OCI-LY7 (cell line): ENCODE data around the gene PAX2. TPM values are rescaled to one million over a fixed set of nuclear protein-coding genes. Genes with fewer than 3 reads are reported as not detected.

ENCODE experiments used
- BruUV-seq: library from RNA; stranded (reverse); fragments of 400-500 nt; replicated peaks from 2 replicates; lab custom pipeline; 2021; lab: Mats Ljungman, UMichigan
- CTCF ChIA-PET: fragments of 300-600 bp; sonication (Branson Sonifier 250); formaldehyde crosslinking; loops from one replicate; lab custom pipeline; 2022; ENCODE audit warnings: antibody characterized with exemption; ENCODE audit not compliant: unreplicated experiment; lab: Charles Lee
- POLR2A ChIA-PET: fragments of 300-600 bp; sonication (Branson Sonifier 250); formaldehyde crosslinking; loops from one replicate; lab custom pipeline; 2022; ENCODE audit warnings: antibody characterized with exemption; lab: Charles Lee
- DNase-seq: peaks from one replicate; pipeline ENCODE4 v3.0.0-alpha.2; 2015; ENCODE audit warnings: low spot score
- H2AFZ ChIP-seq: fragments of 200-600 bp; sonication (generic), shearing (Covaris generic); 2 replicates; pipeline ENCODE4 v1.6.1; 2014; ENCODE audit warnings: mild to moderate bottlenecking, antibody characterized with exemption, low read length, moderate library complexity
- H3K27ac ChIP-seq: fragments of 200-600 bp; sonication (generic); 2 replicates; pipeline ENCODE4 v1.5.1; 2014; ENCODE audit warnings: mixed run types, low read depth, mild to moderate bottlenecking, moderate library complexity, low read length, inconsistent platforms; ENCODE audit not compliant: poor library complexity, severe bottlenecking
- H3K36me3 ChIP-seq: fragments of 200-600 bp; sonication (generic); 2 replicates; pipeline ENCODE4 v1.6.1; 2014; ENCODE audit warnings: mild to moderate bottlenecking, antibody characterized with exemption, low read length, moderate library complexity, mixed read lengths; ENCODE audit not compliant: insufficient read depth
- H3K4me1 ChIP-seq: fragments of 200-600 bp; sonication (generic); 2 replicates; pipeline ENCODE4 v1.5.1; 2014; ENCODE audit warnings: mild to moderate bottlenecking, low read length; ENCODE audit not compliant: insufficient read depth, poor library complexity, severe bottlenecking
- H3K4me2 ChIP-seq: fragments of 200-600 bp; sonication (generic); 2 replicates; pipeline ENCODE4 v1.6.1; 2014; ENCODE audit warnings: mild to moderate bottlenecking, low read length
- H3K4me3 ChIP-seq: fragments of 200-600 bp; sonication (generic); 2 replicates; pipeline ENCODE4 v1.5.1; 2014; ENCODE audit warnings: mild to moderate bottlenecking, low read depth, low read length; ENCODE audit not compliant: poor library complexity, severe bottlenecking
- H3K79me2 ChIP-seq: fragments of 200-600 bp; sonication (generic); 2 replicates; pipeline ENCODE4 v1.6.1; 2016; ENCODE audit warnings: low read depth, mild to moderate bottlenecking, low read length, moderate library complexity, mixed read lengths; ENCODE audit not compliant: insufficient read depth
- H3K9me2 ChIP-seq: fragments of 200-600 bp; sonication (generic); 2 replicates; pipeline ENCODE4 v1.6.1; 2016; ENCODE audit warnings: mild to moderate bottlenecking, low read length, mixed read lengths; ENCODE audit not compliant: insufficient read depth
- H3K9me3 ChIP-seq: fragments of 200-600 bp; sonication (generic); 2 replicates; pipeline ENCODE4 v1.6.1; 2014; ENCODE audit warnings: mild to moderate bottlenecking, mixed run types, low read length, mixed read lengths
- H4K20me1 ChIP-seq: fragments of 200-600 bp; sonication (generic); 2 replicates; pipeline ENCODE4 v1.6.1; 2014; ENCODE audit warnings: mild to moderate bottlenecking, antibody characterized with exemption, low read length, moderate library complexity, mixed read lengths; ENCODE audit not compliant: insufficient read depth
- EZH2phosphoT487 ChIP-seq: fragments of 200-600 bp; sonication (generic); IDR thresholded peaks from 2 replicates; pipeline ENCODE4 v1.6.1; 2018; ENCODE audit warnings: low read depth, borderline replicate concordance, mild to moderate bottlenecking, mixed run types, antibody characterized with exemption, low read length, moderate library complexity, mixed read lengths
- intact Hi-C: fragments of 100-400 bp; cut with micrococcal nuclease; formaldehyde crosslinking; loops from one replicate; pipeline ENCODE4 v1.10.0; 2022; ENCODE audit not compliant: unreplicated experiment
- total RNA-seq, 2 experiments: library from RNA; depleted of rRNA in 1 of 2; stranded (reverse); fragments of >200 nt in 1 of 2; shearing (Covaris generic) in 1 of 2; gene quantifications; 2 replicates each; pipeline ENCODE4 v1.2.3, GENCODE V29; 2014 to 2022
- TF ChIP-seq, protein P1 (sequence below): fragments of 200-600 bp; sonication (generic); conservative IDR thresholded peaks from 2 replicates; pipeline ENCODE4 v1.5.1; 2014; ENCODE audit warnings: mild to moderate bottlenecking, antibody characterized with exemption, low read length, moderate library complexity, mixed read lengths

The PAX2 gene
- total RNA-seq, 2 experiments from 2014 or later, result not detected

DNA sequence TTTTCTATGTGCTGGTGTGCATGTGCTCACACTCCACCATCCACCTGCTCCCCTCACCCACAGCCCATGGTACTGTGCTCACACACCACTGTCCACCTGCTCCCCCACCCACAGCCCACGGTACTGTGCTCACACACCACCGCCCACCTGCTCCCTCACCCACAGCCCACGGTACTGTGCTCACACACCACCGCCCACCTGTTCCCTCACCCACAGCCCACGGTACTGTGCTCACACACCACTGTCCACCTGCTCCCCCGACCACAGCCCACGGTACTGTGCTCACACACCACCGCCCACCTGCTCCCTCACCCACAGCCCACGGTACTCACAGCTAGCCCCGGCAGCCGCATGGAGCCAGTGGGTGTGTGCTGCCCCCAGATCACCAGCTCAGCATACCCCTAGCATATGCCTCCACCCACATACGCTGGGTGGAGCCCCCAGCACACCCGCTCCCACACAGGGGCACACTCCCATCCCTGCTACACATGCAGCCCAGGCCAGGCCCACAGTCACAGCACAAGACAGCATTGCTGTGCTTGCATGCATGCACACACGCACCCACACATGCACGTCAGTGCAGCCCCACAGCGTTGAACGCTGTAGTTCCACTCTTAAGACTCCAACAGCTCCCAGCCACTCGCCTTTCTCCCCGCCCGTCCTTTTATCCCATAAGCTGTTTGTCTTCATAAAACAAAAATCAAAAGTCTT is 62.0 kb downstream of the PAX2 start:
- DNase-seq, result no peak
- CTCF ChIA-PET, result no interaction called here

DNA sequence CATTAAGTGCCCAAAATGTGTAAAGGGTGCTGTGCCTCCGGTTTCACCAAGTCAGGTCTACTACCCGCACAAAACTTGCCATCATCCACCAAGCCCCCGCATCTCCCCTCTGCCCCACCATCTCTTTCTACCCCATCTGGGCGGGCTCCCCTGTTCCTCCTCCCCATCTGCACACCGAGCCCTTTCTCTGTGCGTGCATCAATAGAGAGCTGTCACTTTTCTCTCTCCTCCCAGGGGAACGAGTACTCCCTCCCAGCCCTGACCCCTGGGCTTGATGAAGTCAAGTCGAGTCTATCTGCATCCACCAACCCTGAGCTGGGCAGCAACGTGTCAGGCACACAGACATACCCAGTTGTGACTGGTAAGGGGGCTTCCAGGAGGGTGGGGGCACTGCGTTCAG is 63.5 kb downstream of the PAX2 start:
- H3K79me2 ChIP-seq, result no peaks in the 10 kb centered on the region
- H3K9me3 ChIP-seq, result no peaks in the 10 kb centered on the region
- DNase-seq, result no peak
- no peaks in the 10 kb centered on the region for H3K36me3 ChIP-seq
- no peaks in the 10 kb centered on the region for H3K4me1 ChIP-seq
- no peaks in the 10 kb centered on the region for H3K9me2 ChIP-seq
- no peaks in the 10 kb centered on the region for H4K20me1 ChIP-seq
- intact Hi-C loops, result no loop called here
- no peak overlapping the region for H3K4me3 ChIP-seq
- ChIA-PET POLR2A (interaction anchor here (0.6 kb wide), 1 partner anchor 205 kb away, joined by 3 read pairs; no protein-coding TSS in a partner anchor), CTCF (no interaction called here)
- H3K27ac ChIP-seq, result no peak overlapping the region
- H3K4me2 ChIP-seq, result no peak overlapping the region
- no TSS peak for BruUV-seq
- no peak for TF ChIP-seq EZH2phosphoT487
- TF ChIP-seq, protein P1, sequence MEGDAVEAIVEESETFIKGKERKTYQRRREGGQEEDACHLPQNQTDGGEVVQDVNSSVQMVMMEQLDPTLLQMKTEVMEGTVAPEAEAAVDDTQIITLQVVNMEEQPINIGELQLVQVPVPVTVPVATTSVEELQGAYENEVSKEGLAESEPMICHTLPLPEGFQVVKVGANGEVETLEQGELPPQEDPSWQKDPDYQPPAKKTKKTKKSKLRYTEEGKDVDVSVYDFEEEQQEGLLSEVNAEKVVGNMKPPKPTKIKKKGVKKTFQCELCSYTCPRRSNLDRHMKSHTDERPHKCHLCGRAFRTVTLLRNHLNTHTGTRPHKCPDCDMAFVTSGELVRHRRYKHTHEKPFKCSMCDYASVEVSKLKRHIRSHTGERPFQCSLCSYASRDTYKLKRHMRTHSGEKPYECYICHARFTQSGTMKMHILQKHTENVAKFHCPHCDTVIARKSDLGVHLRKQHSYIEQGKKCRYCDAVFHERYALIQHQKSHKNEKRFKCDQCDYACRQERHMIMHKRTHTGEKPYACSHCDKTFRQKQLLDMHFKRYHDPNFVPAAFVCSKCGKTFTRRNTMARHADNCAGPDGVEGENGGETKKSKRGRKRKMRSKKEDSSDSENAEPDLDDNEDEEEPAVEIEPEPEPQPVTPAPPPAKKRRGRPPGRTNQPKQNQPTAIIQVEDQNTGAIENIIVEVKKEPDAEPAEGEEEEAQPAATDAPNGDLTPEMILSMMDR, result no peak
- no peak overlapping the region for H2AFZ ChIP-seq

More for the DNA sequence above, 62.0 kb downstream of the PAX2 start:
- no peaks in the 10 kb centered on the region for H3K4me1 ChIP-seq
- no peak overlapping the region for H3K4me3 ChIP-seq
- intact Hi-C loops, result no loop called here
- H3K4me2 ChIP-seq, result no peak overlapping the region
- H3K36me3 ChIP-seq, result no peaks in the 10 kb centered on the region
- BruUV-seq, result no TSS peak
- H2AFZ ChIP-seq, result no peak overlapping the region
- H3K9me3 ChIP-seq, result no peaks in the 10 kb centered on the region
- no peaks in the 10 kb centered on the region for H3K9me2 ChIP-seq
- no peaks in the 10 kb centered on the region for H4K20me1 ChIP-seq
- TF ChIP-seq, protein P1, result no peak
- no peak for TF ChIP-seq EZH2phosphoT487
- no peak overlapping the region for H3K27ac ChIP-seq
- H3K79me2 ChIP-seq, result no peaks in the 10 kb centered on the region
- POLR2A ChIA-PET, result no interaction called here
